GM10248 (cell line): ENCODE results near the gene GBP3.
"Not testable (repeated sequence)": the region's sequence is repeated elsewhere in the genome, so short reads cannot be mapped to it uniquely, and the experiment has no call there.

ENCODE experiments used
- CTCF ChIA-PET: fragments of 300-600 bp; sonication (Branson Sonifier 250); formaldehyde crosslinking; extraction: SDS; loops from one replicate; lab custom pipeline; 2021; ENCODE audit warnings: antibody characterized with exemption; lab: Yijun Ruan, JAX
- POLR2A ChIA-PET: fragments of 350-650 bp; sonication (Branson Sonifier 250); formaldehyde crosslinking; extraction: SDS; loops from one replicate; lab custom pipeline; 2020; ENCODE audit warnings: antibody characterized with exemption; lab: Yijun Ruan, JAX
- DNase-seq: peaks from one replicate; pipeline ENCODE4 v3.0.0; 2012; ENCODE audit errors: extremely low spot score
- TF ChIP-seq, protein P1 (sequence below): IDR thresholded peaks from 2 replicates; pipeline ENCODE4 v1.5.1; 2012; ENCODE audit warnings: mild to moderate bottlenecking, low read depth; ENCODE audit errors: extremely low read depth, missing control alignments, control extremely low read depth

Gene GBP3

DNA sequence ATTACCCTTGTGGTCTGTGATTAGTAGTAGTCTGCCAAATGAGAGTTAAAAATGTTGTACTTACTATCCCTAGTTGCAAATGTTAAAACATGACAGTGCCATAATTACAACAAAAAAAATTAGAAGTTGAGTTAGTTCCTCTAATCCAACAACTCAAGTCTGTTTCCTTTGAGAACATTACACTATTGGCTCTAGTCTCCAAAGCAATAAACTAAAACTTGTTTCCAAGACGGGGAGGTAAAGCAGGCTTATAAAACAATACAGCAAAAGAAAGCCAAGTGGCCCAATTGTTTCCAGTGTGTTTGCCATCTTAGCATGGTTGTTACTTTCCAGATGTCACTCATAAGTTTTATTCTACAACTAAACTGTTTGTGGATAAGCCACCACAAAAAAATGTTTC lies 41.8 kb downstream of the GBP3 start:
- TF ChIP-seq, protein P1, sequence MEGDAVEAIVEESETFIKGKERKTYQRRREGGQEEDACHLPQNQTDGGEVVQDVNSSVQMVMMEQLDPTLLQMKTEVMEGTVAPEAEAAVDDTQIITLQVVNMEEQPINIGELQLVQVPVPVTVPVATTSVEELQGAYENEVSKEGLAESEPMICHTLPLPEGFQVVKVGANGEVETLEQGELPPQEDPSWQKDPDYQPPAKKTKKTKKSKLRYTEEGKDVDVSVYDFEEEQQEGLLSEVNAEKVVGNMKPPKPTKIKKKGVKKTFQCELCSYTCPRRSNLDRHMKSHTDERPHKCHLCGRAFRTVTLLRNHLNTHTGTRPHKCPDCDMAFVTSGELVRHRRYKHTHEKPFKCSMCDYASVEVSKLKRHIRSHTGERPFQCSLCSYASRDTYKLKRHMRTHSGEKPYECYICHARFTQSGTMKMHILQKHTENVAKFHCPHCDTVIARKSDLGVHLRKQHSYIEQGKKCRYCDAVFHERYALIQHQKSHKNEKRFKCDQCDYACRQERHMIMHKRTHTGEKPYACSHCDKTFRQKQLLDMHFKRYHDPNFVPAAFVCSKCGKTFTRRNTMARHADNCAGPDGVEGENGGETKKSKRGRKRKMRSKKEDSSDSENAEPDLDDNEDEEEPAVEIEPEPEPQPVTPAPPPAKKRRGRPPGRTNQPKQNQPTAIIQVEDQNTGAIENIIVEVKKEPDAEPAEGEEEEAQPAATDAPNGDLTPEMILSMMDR, result no peak
- ChIA-PET CTCF (interaction anchor here (1.8 to 6.4 kb wide), 2 partner anchors 8 to 9 kb away, joined by 5 to 67 read pairs; no protein-coding TSS in a partner anchor), POLR2A (no interaction called here)
- DNase-seq, result no peak

DNA sequence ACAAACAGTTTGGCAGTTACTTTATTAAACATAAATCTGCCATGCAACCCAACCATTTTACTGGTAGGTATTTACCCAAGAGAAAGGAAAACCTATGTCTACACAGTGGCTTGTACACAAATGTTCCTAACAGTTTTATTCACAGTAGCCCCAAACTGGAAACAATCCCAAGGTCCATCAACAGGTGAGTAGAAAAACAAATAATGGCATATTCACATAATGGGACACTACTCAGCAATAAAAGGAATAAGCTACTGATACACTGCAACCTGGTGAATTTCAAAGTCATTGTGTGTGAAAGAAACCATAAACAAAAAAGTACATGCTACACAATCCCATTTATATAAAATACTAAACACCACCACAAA lies 42.9 kb downstream of the GBP3 start:
- POLR2A ChIA-PET, result no interaction called here
- TF ChIP-seq, protein P1, result no peak
- no peak for DNase-seq
- CTCF ChIA-PET, result no interaction called here

DNA sequence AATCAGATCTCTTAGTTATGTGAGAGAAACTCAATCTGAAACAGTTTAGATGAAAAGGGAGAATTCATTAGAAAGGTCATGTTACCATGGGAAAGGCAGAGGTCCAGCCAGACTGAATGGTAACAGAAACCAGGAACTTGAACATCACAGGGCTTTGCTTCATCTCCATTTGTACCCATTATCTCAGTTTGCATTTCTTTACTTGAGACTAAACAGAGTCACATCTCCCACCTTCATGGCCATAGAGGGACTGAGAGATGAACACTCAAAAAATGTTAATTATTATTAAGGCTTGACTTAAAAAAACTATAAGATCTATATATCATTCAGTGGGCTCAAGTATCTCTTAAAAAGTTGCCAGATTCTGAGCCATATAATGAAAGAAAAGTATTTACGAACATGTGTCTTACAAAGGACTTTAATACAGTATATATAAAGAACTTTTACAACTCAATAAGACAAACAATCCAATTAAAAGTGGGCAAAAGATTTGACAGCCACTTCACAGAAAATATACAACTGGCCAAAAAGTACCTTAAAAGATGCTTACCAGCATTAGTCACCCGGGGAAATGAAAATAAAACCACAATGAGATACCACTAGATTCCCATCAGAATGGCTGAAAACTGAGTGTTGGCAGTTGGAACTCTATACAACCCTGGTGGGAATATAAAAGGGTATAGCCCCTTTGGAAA lies 43.5 kb downstream of the GBP3 start:
- TF ChIP-seq, protein P1, result no peak
- CTCF ChIA-PET, result no interaction called here
- POLR2A ChIA-PET, result no interaction called here
- DNase-seq, result no peak

DNA sequence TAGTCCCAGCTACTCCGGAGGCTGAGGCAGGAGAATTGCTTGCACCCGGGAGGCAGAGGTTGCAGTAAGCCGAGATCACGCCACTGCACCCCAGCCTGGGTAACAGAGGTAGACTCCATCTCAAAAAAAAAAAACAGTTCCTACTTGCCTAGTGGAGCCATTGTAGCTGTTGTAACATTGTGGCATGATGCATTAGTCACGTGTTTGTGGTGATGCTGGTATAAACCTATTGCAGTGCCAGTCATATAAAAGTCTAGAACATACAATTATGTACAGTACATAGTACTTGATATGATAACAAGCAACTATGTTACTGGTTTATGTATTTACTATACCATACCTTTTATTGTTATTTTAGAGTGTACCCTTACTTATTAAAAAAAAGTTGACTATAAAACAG lies 46.4 kb downstream of the GBP3 start:
- POLR2A ChIA-PET, result no interaction called here
- CTCF ChIA-PET, result interaction anchor here (0.7 to 6.9 kb wide), 2 partner anchors 8 to 572 kb away, joined by 3 to 67 read pairs; no protein-coding TSS in a partner anchor

DNA sequence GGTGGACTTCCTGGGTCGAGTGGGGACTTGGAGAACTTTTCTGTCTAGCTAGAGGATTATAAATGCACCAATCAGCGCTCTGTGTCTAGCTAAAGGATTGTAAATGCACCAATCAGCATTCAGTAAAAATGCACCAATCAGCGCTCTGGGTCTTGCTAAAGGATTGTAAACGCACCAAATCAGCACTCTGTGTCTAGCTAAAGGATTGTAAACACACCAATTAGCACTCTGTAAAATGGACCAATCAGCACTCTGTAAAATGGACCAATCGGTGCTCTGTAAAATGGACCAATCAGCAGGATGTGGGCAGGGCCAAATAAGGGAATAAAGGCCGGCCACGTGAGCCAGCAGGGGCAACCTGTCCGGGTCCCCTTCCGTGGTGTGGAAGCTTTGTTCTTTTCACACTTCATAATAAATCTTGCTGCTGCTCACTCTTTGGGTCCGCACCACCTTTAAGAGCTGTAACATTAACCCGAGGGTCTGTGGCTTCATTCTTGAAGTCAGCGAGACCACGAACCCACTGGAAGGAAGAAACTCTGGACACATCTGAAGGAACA lies 48.0 kb downstream of the GBP3 start:
- POLR2A ChIA-PET, result not testable (repeated sequence)

More for the DNA sequence above, 46.4 kb downstream of the GBP3 start:
- no peak for DNase-seq
- TF ChIP-seq, protein P1, result no peak

DNA sequence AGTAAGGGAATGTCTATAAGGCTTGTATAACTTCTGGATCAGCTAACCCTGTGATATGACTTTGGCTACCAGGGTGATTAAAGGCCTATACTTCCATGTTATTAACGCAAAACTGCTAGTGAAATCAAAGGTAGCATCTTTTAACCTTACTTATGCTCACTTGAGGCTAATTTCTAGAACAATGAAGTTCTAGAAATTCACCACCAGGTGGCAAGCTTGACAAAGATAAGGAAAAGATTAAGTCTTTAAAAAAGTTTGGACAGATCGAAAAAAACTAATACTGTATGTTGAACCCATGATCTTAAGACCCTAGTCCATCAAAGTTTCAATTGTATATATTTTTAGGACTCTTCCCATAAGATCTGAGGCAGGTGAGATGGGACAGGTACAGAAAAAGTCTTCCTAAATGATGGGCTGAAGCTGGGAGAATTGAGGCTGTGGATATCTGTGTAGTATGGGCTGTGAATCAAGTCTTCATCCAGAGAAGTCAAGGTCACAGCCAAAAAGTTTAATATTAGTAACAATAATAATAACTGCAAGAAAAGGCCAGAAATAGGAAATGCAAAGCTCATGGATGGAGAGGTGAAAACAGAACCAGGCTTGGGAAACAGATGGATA lies 49.0 kb downstream of the GBP3 start:
- ChIA-PET POLR2A (no interaction called here), CTCF (interaction anchor here (0.6 to 6.9 kb wide), 31 partner anchors 9 to 790 kb away, joined by 3 to 67 read pairs (median 4); partner anchors contain the start of gene GBP6)
- TF ChIP-seq, protein P1, result peak; percentile 52
- no peak for DNase-seq

More for the DNA sequence above, 48.0 kb downstream of the GBP3 start:
- CTCF ChIA-PET, result interaction anchor here (0.8 to 6.9 kb wide), 11 partner anchors 10 to 482 kb away, joined by 3 to 67 read pairs (median 5); no protein-coding TSS in a partner anchor
- not testable (repeated sequence) for DNase-seq
